OCI-LY3 (cell line): ENCODE measurements around the gene NYNRIN.

Source experiments
- H2AFZ ChIP-seq: fragments of 200-600, 300-600 bp; shearing (Covaris generic); 2 replicates; pipeline ENCODE4 v1.6.0; 2014; ENCODE audit warnings: antibody characterized with exemption, low read depth, low read length
- H3K27ac ChIP-seq: fragments of 200-600, 300-600 bp; sonication (generic); 2 replicates; pipeline ENCODE4 v1.5.1; 2014; ENCODE audit warnings: mild to moderate bottlenecking, low read length, moderate library complexity, mixed read lengths
- H3K27me3 ChIP-seq: fragments of 200-600, 300-600 bp; sonication (generic); 2 replicates; pipeline ENCODE4 v1.6.1; 2014; ENCODE audit warnings: low read depth, low read length, mixed read lengths
- H3K36me3 ChIP-seq: fragments of 200-600, 300-600 bp; sonication (generic); replicated peaks from 2 replicates; pipeline ENCODE3; 2014; ENCODE audit warnings: low read depth, low read length, mixed read lengths
- H3K4me1 ChIP-seq: fragments of 300-600, 200-600 bp; sonication (generic); 2 replicates; pipeline ENCODE4 v1.6.1; 2014; ENCODE audit warnings: low read length, mixed read lengths
- H3K4me2 ChIP-seq: fragments of 200-600, 300-600 bp; sonication (generic); 2 replicates; pipeline ENCODE4 v1.6.1; 2014; ENCODE audit warnings: low read length, mixed read lengths
- H3K4me3 ChIP-seq: fragments of 300-600, 200-600 bp; sonication (generic); 2 replicates; pipeline ENCODE4 v1.5.1; 2014; ENCODE audit warnings: antibody characterized with exemption, mild to moderate bottlenecking, low read length, moderate library complexity
- H3K79me2 ChIP-seq: fragments of 300-600, 200-600 bp; shearing (Covaris generic); 2 replicates; pipeline ENCODE4 v1.6.1; 2014; ENCODE audit warnings: mild to moderate bottlenecking, low read length, mixed read lengths
- H3K9ac ChIP-seq: fragments of 300-600, 200-600 bp; shearing (Covaris generic); 2 replicates; pipeline ENCODE4 v1.6.0; 2014; ENCODE audit warnings: mild to moderate bottlenecking, low read length, moderate library complexity
- H3K9me3 ChIP-seq: fragments of 200-600, 300-600 bp; shearing (Covaris generic); 2 replicates; pipeline ENCODE4 v1.6.1; 2014; ENCODE audit warnings: low read length, mixed read lengths; ENCODE audit not compliant: insufficient read depth
- H4K20me1 ChIP-seq: fragments of 200-600, 300-600 bp; sonication (generic); 2 replicates; pipeline ENCODE4 v1.6.1; 2016; ENCODE audit warnings: low read length, mixed read lengths; ENCODE audit not compliant: insufficient read depth
- EZH2phosphoT487 ChIP-seq: fragments of 200-600 bp; shearing (Covaris generic); IDR thresholded peaks from 2 replicates; pipeline ENCODE4 v1.6.1; 2018; ENCODE audit warnings: antibody characterized with exemption, mixed run types, low read depth
- TF ChIP-seq, protein P1 (sequence below): fragments of 200-600, 300-600 bp; sonication (generic); IDR thresholded peaks from 2 replicates; pipeline ENCODE4 v1.5.1; 2014; ENCODE audit warnings: antibody characterized with exemption, low read length, low read depth

NYNRIN gene

DNA sequence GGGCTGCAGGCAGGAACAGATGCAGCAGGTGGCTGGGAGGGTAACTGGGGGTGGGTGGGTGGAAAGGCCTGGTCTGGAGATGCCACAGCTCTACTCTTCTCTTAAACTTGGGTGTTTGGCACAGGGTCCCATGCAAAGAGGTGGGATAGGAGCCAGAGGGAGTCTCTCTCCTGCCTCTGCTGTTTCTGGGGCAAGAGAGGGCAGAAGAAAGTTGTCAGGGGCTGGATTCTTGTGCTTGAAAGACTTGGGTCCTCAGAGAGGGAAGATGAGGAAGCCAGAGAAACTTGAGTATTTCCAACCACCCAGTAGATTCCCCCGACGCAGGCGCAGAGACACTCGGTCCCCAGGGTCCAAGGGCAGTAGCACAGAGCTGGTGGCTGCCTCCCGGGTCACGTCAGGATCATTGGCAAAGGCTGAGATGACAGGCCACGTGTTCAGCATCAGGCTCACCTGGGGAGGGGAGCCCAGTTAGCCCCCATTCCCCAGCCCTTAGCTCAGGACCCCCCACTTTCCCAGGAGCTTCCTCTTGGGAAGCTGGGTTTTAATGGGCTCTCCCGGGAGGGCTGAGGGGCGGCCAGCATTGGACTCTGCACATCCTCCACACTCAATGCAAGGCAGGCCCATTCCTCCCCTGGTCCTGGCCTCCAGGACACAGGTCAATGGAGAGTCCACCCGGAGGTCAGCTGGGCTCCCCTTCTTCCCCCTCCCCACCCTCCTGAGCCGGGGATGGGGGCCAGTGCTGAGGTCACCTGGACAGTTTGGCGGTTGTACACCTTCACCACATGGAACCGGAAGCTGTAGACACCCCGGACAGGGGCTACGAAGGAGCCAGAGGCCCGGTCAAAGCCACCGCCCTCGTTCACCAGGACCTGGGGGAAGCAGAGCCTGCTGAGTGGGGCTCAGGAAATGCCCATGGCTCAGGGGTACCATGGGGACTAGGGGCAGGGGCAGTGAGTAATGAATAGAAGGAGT, 29.0 kb downstream of the NYNRIN start:
- Histone ChIP-seq H3K9me3 (no peaks in the 10 kb centered on the region), H3K9ac (no peak overlapping the region), H4K20me1 (0 out of 2 replicates have a peak, but pooled peaks cover 5% of the 10 kb centered on the region), H3K4me2 (no peak overlapping the region), H2AFZ (no peak overlapping the region), H3K27me3 (no peaks in the 10 kb centered on the region), H3K36me3 (peaks cover 14% of the 10 kb centered on the region), H3K4me3 (no peak overlapping the region), H3K27ac (no peak overlapping the region), H3K4me1 (peaks cover 15% of the 10 kb centered on the region), H3K79me2 (peaks cover 18% of the 10 kb centered on the region)
- TF ChIP-seq EZH2phosphoT487: no peak
- TF ChIP-seq, protein P1, sequence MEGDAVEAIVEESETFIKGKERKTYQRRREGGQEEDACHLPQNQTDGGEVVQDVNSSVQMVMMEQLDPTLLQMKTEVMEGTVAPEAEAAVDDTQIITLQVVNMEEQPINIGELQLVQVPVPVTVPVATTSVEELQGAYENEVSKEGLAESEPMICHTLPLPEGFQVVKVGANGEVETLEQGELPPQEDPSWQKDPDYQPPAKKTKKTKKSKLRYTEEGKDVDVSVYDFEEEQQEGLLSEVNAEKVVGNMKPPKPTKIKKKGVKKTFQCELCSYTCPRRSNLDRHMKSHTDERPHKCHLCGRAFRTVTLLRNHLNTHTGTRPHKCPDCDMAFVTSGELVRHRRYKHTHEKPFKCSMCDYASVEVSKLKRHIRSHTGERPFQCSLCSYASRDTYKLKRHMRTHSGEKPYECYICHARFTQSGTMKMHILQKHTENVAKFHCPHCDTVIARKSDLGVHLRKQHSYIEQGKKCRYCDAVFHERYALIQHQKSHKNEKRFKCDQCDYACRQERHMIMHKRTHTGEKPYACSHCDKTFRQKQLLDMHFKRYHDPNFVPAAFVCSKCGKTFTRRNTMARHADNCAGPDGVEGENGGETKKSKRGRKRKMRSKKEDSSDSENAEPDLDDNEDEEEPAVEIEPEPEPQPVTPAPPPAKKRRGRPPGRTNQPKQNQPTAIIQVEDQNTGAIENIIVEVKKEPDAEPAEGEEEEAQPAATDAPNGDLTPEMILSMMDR: no peak

GRCh38 chr14:24428628-24429394, 30.0 kb downstream of the NYNRIN start:
- Histone ChIP-seq H3K4me1 (peaks cover 15% of the 10 kb centered on the region), H3K27me3 (no peaks in the 10 kb centered on the region), H3K4me3 (peak overlapping the region; percentile 98), H2AFZ (no peak overlapping the region), H3K79me2 (peaks cover 18% of the 10 kb centered on the region), H3K9ac (peak overlapping the region; percentile 99), H3K27ac (peak overlapping the region; percentile 88), H3K9me3 (no peaks in the 10 kb centered on the region), H3K4me2 (peak overlapping the region; percentile 95), H3K36me3 (peaks cover 24% of the 10 kb centered on the region), H4K20me1 (0 out of 2 replicates have a peak, but pooled peaks cover 5% of the 10 kb centered on the region)
- TF ChIP-seq, protein P1: no peak
- no peak for TF ChIP-seq EZH2phosphoT487

DNA sequence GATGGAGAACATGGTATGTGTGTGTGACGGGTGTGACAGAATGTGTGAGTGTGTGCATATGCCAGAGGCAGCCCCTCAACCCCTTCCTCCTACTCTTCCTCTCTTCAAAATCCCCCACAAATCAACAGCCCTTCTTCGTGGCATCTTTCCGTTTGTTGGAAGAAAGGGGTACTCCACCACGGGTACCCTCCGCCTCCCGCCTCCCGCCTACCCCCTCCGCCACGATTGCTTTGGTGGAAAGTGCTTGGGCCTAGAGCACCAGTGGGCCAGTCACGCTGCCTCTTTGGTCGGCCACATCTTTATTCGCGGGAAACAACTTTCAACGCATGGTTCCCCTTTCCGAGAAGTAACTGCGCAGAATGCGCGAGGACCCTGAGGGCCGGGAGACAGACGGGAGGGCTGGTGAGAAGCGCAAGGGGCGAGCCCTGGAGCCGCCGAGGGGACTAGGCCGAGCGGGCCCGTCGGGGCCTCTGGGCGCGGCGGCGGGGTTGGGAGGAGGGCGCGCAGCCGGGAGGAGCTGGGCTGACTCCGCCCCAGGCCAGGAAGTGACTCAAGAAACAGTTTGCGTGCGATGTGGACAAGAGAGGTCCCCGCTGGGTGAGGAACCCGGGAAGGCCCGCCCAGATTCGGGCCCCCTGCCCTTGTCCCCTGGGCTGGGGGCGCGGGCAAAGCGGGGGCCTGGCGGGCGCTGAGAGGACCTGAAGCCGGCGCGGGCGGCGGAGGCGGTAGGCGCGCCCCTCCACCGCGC, 30.8 kb downstream of the NYNRIN start, which contains the start of the genes CBLN3 and KHNYN:
TSS of gene CBLN3 (minus strand) at position 274 of the 748 bp plus-strand sequence. CDS start 614 bp downstream, outside the sequence.
TSS of gene KHNYN (plus strand) at position 560 of the 748 bp plus-strand sequence. CDS start 777 bp downstream, outside the sequence.
- H3K4me3 ChIP-seq: peak within 1 kb of the TSS; percentile 98
- peaks cover 18% of the 10 kb centered on the region for H3K79me2 ChIP-seq
- H3K36me3 ChIP-seq: peaks cover 28% of the 10 kb centered on the region
- H3K4me2 ChIP-seq: peak within 1 kb of the TSS; percentile 95
- peak within 1 kb of the TSS; percentile 83 for H2AFZ ChIP-seq
- peak within 1 kb of the TSS; percentile 99 for H3K9ac ChIP-seq
- H3K27ac ChIP-seq: peak within 1 kb of the TSS; percentile 88
- H3K9me3 ChIP-seq: no peaks in the 10 kb centered on the region
- H4K20me1 ChIP-seq: 0 out of 2 replicates have a peak, but pooled peaks cover 5% of the 10 kb centered on the region
- H3K4me1 ChIP-seq: peaks cover 15% of the 10 kb centered on the region
- TF ChIP-seq, protein P1: no peak
- no peak for TF ChIP-seq EZH2phosphoT487
- H3K27me3 ChIP-seq: no peaks in the 10 kb centered on the region
